Measurements from ENCODE around the gene KIF12. TPM values are rescaled to one million over a fixed set of nuclear protein-coding genes. Genes with fewer than 3 reads are reported as not detected.

Gene KIF12
- polyA plus RNA-seq, 1 donor (not counting 4 experiments of a cell fraction or from before 2014, with no cell fraction given) = 1.5 TPM

DNA sequence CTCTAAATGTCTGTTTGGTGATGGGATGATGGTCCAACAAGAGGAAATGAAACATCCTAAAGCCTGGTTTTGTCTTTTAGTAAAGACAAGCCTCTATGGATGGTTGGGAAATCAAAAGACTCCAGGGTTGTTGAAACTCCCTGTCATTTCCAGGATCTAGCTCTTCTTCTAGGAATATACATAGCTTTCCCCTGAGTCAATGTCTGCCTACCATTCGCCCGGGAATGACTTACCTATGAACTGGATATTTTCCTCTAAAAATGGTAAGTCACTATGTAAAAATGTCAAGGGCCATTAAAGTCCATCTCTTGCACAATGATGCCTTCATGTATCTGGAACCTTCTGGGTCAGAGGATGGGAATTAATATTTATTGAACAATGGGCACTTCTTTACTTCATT, 11.1 kb upstream of the KIF12 start:
- no peak overlapping the region for H3K4me3 ChIP-seq (ENCODE audit: control insufficient read depth in 2 of 3, extremely low read depth in 1 of 3, insufficient read depth in 2 of 3, low read depth in 1 of 3, low read length in 3 of 3)
- H3K79me2 ChIP-seq (ENCODE audit: control insufficient read depth, insufficient read depth, low read length) = no peaks in the 10 kb centered on the region
- H3K9me3 ChIP-seq (ENCODE audit: control insufficient read depth, low read depth, low read length) = no peaks in the 10 kb centered on the region
- no peak overlapping the region for H3K9ac ChIP-seq (ENCODE audit: control insufficient read depth, extremely low read depth, insufficient read depth, low read length)
- H3K27me3 ChIP-seq (ENCODE audit: control insufficient read depth, extremely low read depth, insufficient read depth, low read length) = peaks cover 4% of the 10 kb centered on the region
- H2AFZ ChIP-seq (ENCODE audit: control insufficient read depth, low read length) = no peak overlapping the region
- H4K20me1 ChIP-seq (ENCODE audit: control insufficient read depth, extremely low read depth, insufficient read depth, low read length) = no peaks in the 10 kb centered on the region
- no peaks in the 10 kb centered on the region for H3K9me1 ChIP-seq (ENCODE audit: control insufficient read depth, extremely low read depth, insufficient read depth, low read length)
- H3K4me1 ChIP-seq (ENCODE audit: control insufficient read depth, extremely low read depth, insufficient read depth, low read length) = peaks cover 9% of the 10 kb centered on the region
- no peaks in the 10 kb centered on the region for H3K36me3 ChIP-seq (ENCODE audit: control insufficient read depth in 2 of 2, extremely low read depth in 1 of 2, insufficient read depth in 2 of 2, low read length in 2 of 2)
- H3K27ac ChIP-seq (ENCODE audit: control insufficient read depth, insufficient read depth, low read length) = no peak overlapping the region
- TF ChIP-seq, protein P1, sequence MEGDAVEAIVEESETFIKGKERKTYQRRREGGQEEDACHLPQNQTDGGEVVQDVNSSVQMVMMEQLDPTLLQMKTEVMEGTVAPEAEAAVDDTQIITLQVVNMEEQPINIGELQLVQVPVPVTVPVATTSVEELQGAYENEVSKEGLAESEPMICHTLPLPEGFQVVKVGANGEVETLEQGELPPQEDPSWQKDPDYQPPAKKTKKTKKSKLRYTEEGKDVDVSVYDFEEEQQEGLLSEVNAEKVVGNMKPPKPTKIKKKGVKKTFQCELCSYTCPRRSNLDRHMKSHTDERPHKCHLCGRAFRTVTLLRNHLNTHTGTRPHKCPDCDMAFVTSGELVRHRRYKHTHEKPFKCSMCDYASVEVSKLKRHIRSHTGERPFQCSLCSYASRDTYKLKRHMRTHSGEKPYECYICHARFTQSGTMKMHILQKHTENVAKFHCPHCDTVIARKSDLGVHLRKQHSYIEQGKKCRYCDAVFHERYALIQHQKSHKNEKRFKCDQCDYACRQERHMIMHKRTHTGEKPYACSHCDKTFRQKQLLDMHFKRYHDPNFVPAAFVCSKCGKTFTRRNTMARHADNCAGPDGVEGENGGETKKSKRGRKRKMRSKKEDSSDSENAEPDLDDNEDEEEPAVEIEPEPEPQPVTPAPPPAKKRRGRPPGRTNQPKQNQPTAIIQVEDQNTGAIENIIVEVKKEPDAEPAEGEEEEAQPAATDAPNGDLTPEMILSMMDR (optimal IDR thresholded peaks at IDR 0.05 in 1 of 3, IDR thresholded peaks at IDR 0.05 in 1 of 3, conservative IDR thresholded peaks at IDR 0.05 in 1 of 3; ENCODE audit: extremely low read depth in 1 of 3, insufficient read depth in 2 of 3, low read length in 3 of 3) = no peak
- TF ChIP-seq EZH2 (IDR thresholded peaks at IDR 0.05; ENCODE audit: low read length) = no peak
- DNase-seq (ENCODE audit: low read depth, low spot score) (no peak), FAIRE-seq (peak; percentile 69)
- no peak overlapping the region for H3K4me2 ChIP-seq (ENCODE audit: control insufficient read depth, extremely low read depth, insufficient read depth, low read depth, low read length)
- dilution Hi-C loops (cut with MboI; ENCODE audit: extremely low pct_ligation_motif_present, low sequenced_read_pairs) = no loop called here

DNA sequence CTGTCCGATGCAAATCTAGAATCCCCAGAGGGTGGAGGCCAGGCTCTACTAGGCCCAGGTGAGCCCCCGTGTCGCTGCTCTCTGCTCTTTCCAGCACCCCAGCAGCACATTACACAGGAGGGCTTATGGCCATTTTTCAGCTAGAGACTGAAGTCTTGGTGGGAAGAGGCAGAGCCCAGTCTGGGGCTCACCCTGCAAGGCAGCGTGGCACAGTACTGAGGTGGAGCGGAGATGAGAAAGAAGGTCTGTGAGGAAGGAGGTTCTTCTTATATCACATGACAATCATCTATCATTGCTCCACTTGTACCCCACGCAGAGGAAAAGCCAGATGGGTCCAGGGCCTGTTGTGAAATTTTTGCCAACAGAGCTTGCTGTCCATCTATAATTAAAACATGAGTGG, 10.0 kb upstream of the KIF12 start:
- Histone ChIP-seq H3K27ac (ENCODE audit: control insufficient read depth, insufficient read depth, low read length) (no peak overlapping the region), H3K4me2 (ENCODE audit: control insufficient read depth, extremely low read depth, insufficient read depth, low read depth, low read length) (no peak overlapping the region), H3K36me3 (ENCODE audit: control insufficient read depth in 2 of 2, extremely low read depth in 1 of 2, insufficient read depth in 2 of 2, low read length in 2 of 2) (no peaks in the 10 kb centered on the region), H3K79me2 (ENCODE audit: control insufficient read depth, insufficient read depth, low read length) (no peaks in the 10 kb centered on the region), H3K9ac (ENCODE audit: control insufficient read depth, extremely low read depth, insufficient read depth, low read length) (no peak overlapping the region), H2AFZ (ENCODE audit: control insufficient read depth, low read length) (no peak overlapping the region), H3K4me1 (ENCODE audit: control insufficient read depth, extremely low read depth, insufficient read depth, low read length) (peaks cover 9% of the 10 kb centered on the region), H3K9me3 (ENCODE audit: control insufficient read depth, low read depth, low read length) (no peaks in the 10 kb centered on the region), H3K9me1 (ENCODE audit: control insufficient read depth, extremely low read depth, insufficient read depth, low read length) (no peaks in the 10 kb centered on the region), H3K4me3 (ENCODE audit: control insufficient read depth in 2 of 3, extremely low read depth in 1 of 3, insufficient read depth in 2 of 3, low read depth in 1 of 3, low read length in 3 of 3) (no peak overlapping the region), H3K27me3 (ENCODE audit: control insufficient read depth, extremely low read depth, insufficient read depth, low read length) (peaks cover 4% of the 10 kb centered on the region), H4K20me1 (ENCODE audit: control insufficient read depth, extremely low read depth, insufficient read depth, low read length) (no peaks in the 10 kb centered on the region)
- FAIRE-seq = no peak
- dilution Hi-C loops (cut with MboI; ENCODE audit: extremely low pct_ligation_motif_present, low sequenced_read_pairs) = no loop called here
- no peak for TF ChIP-seq EZH2 (IDR thresholded peaks at IDR 0.05; ENCODE audit: low read length)
- TF ChIP-seq, protein P1 (optimal IDR thresholded peaks at IDR 0.05 in 1 of 3, IDR thresholded peaks at IDR 0.05 in 1 of 3, conservative IDR thresholded peaks at IDR 0.05 in 1 of 3; ENCODE audit: extremely low read depth in 1 of 3, insufficient read depth in 2 of 3, low read length in 3 of 3) = no peak
- DNase-seq (ENCODE audit: low read depth, low spot score) = no peak

Measured in keratinocyte (primary cell).